Mucosa of descending colon (tissue), 3 donors: ENCODE data around the gene VEZF1. TPM values are rescaled to one million over a fixed set of nuclear protein-coding genes. Genes with fewer than 3 reads are reported as not detected.

Experiments
- ATAC-seq: fragments of 200-7000 bp; cut with Tn5 transposase; one replicate; pipeline ENCODE4 v1.9.1; 2020; ENCODE audit warnings: mild to moderate bottlenecking, moderate library complexity
- DNase-seq, 3 donors: peaks; one replicate each; pipeline ENCODE4 v3.0.0-alpha.2; 2020
- H3K36me3 ChIP-seq: fragments of 200-600 bp; one replicate; pipeline ENCODE4 v1.8.0; 2021; ENCODE audit warnings: low read depth, mild to moderate bottlenecking
- H3K4me1 ChIP-seq: fragments of 200-600 bp; one replicate; pipeline ENCODE4 v1.8.0; 2021; ENCODE audit warnings: low read depth, mild to moderate bottlenecking
- H3K4me3 ChIP-seq: fragments of 200-600 bp; one replicate; pipeline ENCODE4 v1.8.0; 2021; ENCODE audit warnings: mild to moderate bottlenecking
- H3K9me3 ChIP-seq: fragments of 200-600 bp; one replicate; pipeline ENCODE4 v1.8.0; 2021; ENCODE audit warnings: mild to moderate bottlenecking
- intact Hi-C, 2 donors: fragments of 100-400 bp; cut with DNase I in 1 of 2; cut with micrococcal nuclease in 1 of 2; formaldehyde crosslinking; loops; one replicate each; pipeline versions ENCODE4 v1.11.0 to v1.11.1; 2022; cut with DNase I, micrococcal nuclease
- total RNA-seq, 3 donors: library from RNA; stranded (reverse); fragmentation: NEBNext Ultra II Directional in 2 of 3; extraction: Animal tissue kit (Norgen Biotek cat#: 25700) in 2 of 3; gene quantifications; one replicate each; pipeline versions ENCODE4 v1.2.1 to v1.2.4, GENCODE V29; 2021 to 2023
- TF ChIP-seq, protein P1 (sequence below): fragments of 200-600 bp; IDR thresholded peaks from one replicate; pipeline ENCODE4 v1.8.0; 2022; ENCODE audit warnings: antibody characterized with exemption, mild to moderate bottlenecking
- donor health status: DM: no; HTN: no; CAD: no; lungs with moderate emphysema.
- donor health status: DM: no; HTN: no; CAD: no.
- donor health status: DM: no; HTN: yes; CAD: no.

VEZF1 gene
- total RNA-seq, 3 donors from 2014 or later = 48.1 to 107 (median 48.9) TPM

DNA sequence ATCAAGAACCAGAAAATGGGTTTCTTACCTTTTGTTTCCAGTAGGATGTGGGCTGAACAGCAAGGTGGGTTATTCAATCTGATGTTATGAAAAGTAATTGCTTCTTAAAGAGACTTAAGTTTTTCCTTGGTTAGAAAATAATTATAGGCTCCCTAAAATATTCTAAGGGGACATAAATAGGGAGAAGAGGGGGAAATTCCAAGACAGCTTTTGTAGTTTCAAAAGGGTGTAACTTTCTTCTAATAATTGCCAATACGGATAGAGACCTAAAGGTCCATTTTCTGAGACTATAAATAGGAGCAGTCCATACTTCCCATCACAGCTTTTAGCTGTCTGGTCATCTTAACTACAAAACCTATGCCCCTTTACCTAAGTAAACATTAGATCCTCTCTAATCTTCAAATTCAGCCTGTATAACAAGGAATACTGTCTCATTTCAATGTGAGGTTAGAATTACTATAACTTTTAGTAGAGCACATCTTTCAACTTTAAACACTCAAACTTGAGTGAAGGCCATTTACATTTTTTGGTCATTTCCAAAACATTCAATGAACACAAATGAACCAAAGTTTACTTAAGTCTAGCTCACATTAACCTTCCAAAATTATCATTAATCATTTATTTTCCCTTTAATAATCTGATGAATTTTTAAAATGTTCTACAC, 13.5 kb upstream of the VEZF1 start:
- ATAC-seq (no peak), DNase-seq (no peak)
- Histone ChIP-seq H3K4me3 (no peak overlapping the region), H3K9me3 (no peaks in the 10 kb centered on the region), H3K4me1 (peaks cover 27% of the 10 kb centered on the region), H3K36me3 (no peaks in the 10 kb centered on the region)
- TF ChIP-seq, protein P1, sequence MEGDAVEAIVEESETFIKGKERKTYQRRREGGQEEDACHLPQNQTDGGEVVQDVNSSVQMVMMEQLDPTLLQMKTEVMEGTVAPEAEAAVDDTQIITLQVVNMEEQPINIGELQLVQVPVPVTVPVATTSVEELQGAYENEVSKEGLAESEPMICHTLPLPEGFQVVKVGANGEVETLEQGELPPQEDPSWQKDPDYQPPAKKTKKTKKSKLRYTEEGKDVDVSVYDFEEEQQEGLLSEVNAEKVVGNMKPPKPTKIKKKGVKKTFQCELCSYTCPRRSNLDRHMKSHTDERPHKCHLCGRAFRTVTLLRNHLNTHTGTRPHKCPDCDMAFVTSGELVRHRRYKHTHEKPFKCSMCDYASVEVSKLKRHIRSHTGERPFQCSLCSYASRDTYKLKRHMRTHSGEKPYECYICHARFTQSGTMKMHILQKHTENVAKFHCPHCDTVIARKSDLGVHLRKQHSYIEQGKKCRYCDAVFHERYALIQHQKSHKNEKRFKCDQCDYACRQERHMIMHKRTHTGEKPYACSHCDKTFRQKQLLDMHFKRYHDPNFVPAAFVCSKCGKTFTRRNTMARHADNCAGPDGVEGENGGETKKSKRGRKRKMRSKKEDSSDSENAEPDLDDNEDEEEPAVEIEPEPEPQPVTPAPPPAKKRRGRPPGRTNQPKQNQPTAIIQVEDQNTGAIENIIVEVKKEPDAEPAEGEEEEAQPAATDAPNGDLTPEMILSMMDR = no peak
- intact Hi-C loops = loop anchor here (10.0 kb wide), 1 partner anchor 113 kb away; no protein-coding TSS in a partner anchor

DNA sequence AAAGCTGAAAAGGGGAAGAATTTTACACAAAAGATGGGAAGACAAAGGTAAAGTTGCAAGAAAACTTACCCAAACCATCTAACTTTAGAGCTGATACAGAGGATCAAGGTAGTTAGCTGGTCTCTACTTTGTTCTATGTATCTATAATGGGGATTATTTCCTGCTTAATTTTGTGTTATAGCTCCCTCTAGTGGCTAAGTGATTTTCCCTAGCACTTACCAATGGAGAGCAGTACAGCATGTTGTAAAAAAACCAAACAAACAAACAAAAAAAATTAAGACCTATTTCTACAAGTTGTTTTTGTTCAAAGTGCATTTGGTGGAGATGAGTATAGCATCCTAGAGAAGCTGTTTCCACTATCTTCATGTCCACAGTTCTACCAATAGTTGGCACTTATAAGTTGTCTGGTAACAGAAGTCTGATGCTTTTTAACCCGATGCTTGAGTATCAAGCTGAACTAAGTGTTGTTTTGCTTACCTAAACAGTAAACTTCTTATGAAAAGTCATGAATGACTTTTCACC, 11.5 kb upstream of the VEZF1 start:
- TF ChIP-seq, protein P1 = peak; percentile 60
- Histone ChIP-seq H3K9me3 (no peaks in the 10 kb centered on the region), H3K4me1 (peaks cover 14% of the 10 kb centered on the region), H3K36me3 (no peaks in the 10 kb centered on the region), H3K4me3 (no peak overlapping the region)
- intact Hi-C loops = loop anchor here (5.0 to 10.0 kb wide), 2 partner anchors 115 to 142 kb away; no protein-coding TSS in a partner anchor
- peak; percentile 72 for ATAC-seq
- DNase-seq = no peak

DNA sequence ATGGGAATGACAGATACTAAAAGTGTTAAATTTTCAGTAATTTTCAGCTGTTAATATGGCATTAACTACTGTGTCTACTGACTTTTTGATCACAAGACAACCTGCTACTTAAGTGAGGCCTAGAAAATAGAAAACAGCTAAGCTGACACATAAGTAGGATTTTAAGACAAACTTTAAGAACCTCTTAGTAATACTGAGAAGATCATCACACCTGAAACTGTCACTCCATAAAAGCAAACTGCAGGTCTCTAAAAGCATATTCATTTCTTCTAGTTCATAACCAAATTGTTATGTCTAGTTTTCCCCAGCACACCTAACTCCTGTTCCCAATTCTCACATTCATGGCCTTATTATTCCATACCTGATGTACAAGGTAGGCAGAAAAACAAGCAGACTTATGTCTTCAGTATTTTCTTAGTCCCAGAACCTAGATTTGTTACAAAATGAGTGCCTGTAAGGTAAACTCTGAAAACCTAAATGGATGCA, 11.0 kb upstream of the VEZF1 start:
- Histone ChIP-seq H3K4me3 (no peak overlapping the region), H3K36me3 (no peaks in the 10 kb centered on the region), H3K4me1 (peaks cover 12% of the 10 kb centered on the region), H3K9me3 (no peaks in the 10 kb centered on the region)
- DNase-seq = no peak
- ATAC-seq = no peak
- intact Hi-C loops = loop anchor here (5.0 kb wide), 1 partner anchor 142 kb away; no protein-coding TSS in a partner anchor
- TF ChIP-seq, protein P1 = no peak

DNA sequence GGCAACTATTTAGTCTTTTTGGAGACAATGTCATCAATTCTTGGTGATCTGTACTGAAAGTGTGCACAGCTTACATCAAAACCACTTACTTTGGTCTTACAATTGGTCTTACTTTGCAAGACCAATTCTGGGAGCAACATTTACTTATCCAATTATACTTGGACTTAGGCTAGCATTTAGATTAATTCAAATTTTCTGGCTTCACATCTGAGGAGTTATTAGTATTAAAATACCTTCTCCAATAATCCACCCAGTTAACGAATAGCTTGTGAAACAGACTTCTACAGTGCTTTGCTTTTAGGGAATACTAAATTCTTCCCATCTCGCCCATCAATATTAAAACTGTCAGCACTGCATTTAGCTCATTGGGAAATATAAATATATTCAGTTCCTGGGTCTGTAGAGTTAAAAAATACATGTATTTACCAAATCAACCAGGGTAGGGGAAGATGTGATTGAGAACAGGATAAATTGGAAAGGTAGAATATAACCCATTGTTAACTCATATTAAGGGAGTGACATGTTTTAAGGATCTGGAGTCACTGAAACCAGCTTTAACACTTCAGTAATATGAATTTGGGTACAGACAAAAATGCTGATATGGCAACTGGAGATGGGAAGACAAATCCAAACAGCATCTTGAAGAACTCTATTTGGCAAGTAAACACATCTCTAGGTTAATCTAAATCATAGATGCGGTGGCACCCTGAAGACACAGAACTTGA, 9.2 kb upstream of the VEZF1 start:
- intact Hi-C loops = loop anchor here (5.0 kb wide), 1 partner anchor 140 kb away; no protein-coding TSS in a partner anchor
- no peaks in the 10 kb centered on the region for H3K36me3 ChIP-seq
- TF ChIP-seq, protein P1 = no peak
- no peaks in the 10 kb centered on the region for H3K9me3 ChIP-seq
- DNase-seq (no peak), ATAC-seq (no peak)
- H3K4me1 ChIP-seq = no peaks in the 10 kb centered on the region
- no peak overlapping the region for H3K4me3 ChIP-seq

DNA sequence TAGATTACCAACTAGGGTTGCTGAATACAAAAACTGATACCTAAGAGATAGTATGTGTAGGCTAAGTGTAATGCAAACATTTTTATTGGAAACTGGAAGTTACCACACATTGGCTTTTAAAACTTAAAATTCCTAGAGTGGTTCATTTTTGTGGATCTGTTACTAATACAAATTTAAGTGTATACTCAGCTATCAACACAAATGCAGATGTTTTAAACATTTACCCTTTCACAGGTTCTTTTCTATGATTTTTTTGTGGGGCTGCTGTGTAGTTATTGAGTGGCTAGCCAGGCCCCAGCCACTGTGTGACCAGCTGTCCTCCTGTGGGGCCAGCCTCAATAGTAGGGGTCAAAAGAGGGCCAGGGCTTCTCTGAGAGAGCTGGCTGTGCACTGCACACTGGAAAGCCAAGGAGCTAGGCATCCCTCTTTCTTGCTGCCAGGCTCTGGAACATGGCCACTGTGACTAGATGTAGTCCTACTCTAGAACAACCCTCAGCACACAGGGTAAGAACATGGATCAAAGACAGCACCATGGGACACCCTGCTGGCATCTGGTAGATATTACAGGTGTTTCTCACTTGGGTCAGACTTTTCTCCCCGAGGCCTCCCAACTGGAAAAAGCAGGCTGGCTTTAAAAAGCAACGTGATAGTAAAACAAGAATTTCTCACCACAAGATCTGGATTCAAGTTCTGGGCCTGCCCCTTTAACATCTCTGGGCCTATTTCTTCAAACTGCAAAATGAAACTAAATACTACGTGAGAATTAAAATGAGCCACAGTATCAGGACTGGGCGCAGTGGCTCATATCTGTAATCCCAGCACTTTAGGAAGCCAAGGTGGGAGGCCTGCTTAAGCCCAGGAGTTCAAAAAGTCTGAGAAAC, 7.3 kb upstream of the VEZF1 start:
- Histone ChIP-seq H3K4me3 (no peak overlapping the region), H3K9me3 (no peaks in the 10 kb centered on the region), H3K36me3 (no peaks in the 10 kb centered on the region), H3K4me1 (no peaks in the 10 kb centered on the region)
- TF ChIP-seq, protein P1 = peak; percentile 25
- ATAC-seq = peak; percentile 94
- peak in 2 of 3 donors; percentile 41 to 70 for DNase-seq
- intact Hi-C loops = loop anchor here (5.0 kb wide), 1 partner anchor 138 kb away; no protein-coding TSS in a partner anchor
